ENCODE data around the gene RTL5.

Gene RTL5

GRCh38 chrX:72081605-72082320 lies 50.0 kb downstream of the RTL5 start:
- no peaks in the 10 kb centered on the region for H3K9me3 ChIP-seq (ENCODE audit: control insufficient read depth in 2 of 2, low read length in 2 of 2)
- no peaks in the 10 kb centered on the region for H3K36me3 ChIP-seq (ENCODE audit: control insufficient read depth in 2 of 2, insufficient read depth in 2 of 2, low read length in 2 of 2)
- no peak overlapping the region for H3K27ac ChIP-seq (ENCODE audit: low read depth in 2 of 2, low read length in 2 of 2)

GRCh38 chrX:72080800-72081199 lies 50.9 kb downstream of the RTL5 start:
- no peak overlapping the region for H3K27ac ChIP-seq (ENCODE audit: low read depth in 2 of 2, low read length in 2 of 2)
- H3K4me1 ChIP-seq (ENCODE audit: control insufficient read depth in 2 of 2, insufficient read depth in 2 of 2, low read length in 2 of 2), result no peaks in the 10 kb centered on the region
- no peak overlapping the region for H3K4me3 ChIP-seq (ENCODE audit: low read length in 2 of 2)

More at GRCh38 chrX:72081605-72082320, 50.0 kb downstream of the RTL5 start:
- Histone ChIP-seq H3K9ac (ENCODE audit: low read depth in 1 of 2, low read length in 2 of 2) (no peak overlapping the region), H3K4me3 (ENCODE audit: low read length in 2 of 2) (no peak overlapping the region), H3K4me1 (ENCODE audit: control insufficient read depth in 2 of 2, insufficient read depth in 2 of 2, low read length in 2 of 2) (no peaks in the 10 kb centered on the region), H3K27me3 (ENCODE audit: control insufficient read depth in 2 of 2, insufficient read depth in 2 of 2, low read length in 2 of 2) (peaks cover 4% of the 10 kb centered on the region in 2 donors)

GRCh38 chrX:72080150-72080549 lies 51.6 kb downstream of the RTL5 start:
- peaks cover 4% of the 10 kb centered on the region in 2 donors for H3K27me3 ChIP-seq (ENCODE audit: control insufficient read depth in 2 of 2, insufficient read depth in 2 of 2, low read length in 2 of 2)
- no peaks in the 10 kb centered on the region for H3K9me3 ChIP-seq (ENCODE audit: control insufficient read depth in 2 of 2, low read length in 2 of 2)
- no peak overlapping the region for H3K9ac ChIP-seq (ENCODE audit: low read depth in 1 of 2, low read length in 2 of 2)
- no peak overlapping the region for H3K27ac ChIP-seq (ENCODE audit: low read depth in 2 of 2, low read length in 2 of 2)
- no peaks in the 10 kb centered on the region for H3K36me3 ChIP-seq (ENCODE audit: control insufficient read depth in 2 of 2, insufficient read depth in 2 of 2, low read length in 2 of 2)
- H3K4me3 ChIP-seq (ENCODE audit: low read length in 2 of 2), result peak overlapping the region in 1 of 2 donors; percentile 20
- no peaks in the 10 kb centered on the region for H3K4me1 ChIP-seq (ENCODE audit: control insufficient read depth in 2 of 2, insufficient read depth in 2 of 2, low read length in 2 of 2)

More at GRCh38 chrX:72080800-72081199, 50.9 kb downstream of the RTL5 start:
- no peaks in the 10 kb centered on the region for H3K36me3 ChIP-seq (ENCODE audit: control insufficient read depth in 2 of 2, insufficient read depth in 2 of 2, low read length in 2 of 2)
- no peaks in the 10 kb centered on the region for H3K9me3 ChIP-seq (ENCODE audit: control insufficient read depth in 2 of 2, low read length in 2 of 2)
- H3K9ac ChIP-seq (ENCODE audit: low read depth in 1 of 2, low read length in 2 of 2), result no peak overlapping the region
- H3K27me3 ChIP-seq (ENCODE audit: control insufficient read depth in 2 of 2, insufficient read depth in 2 of 2, low read length in 2 of 2), result peaks cover 4% of the 10 kb centered on the region in 2 donors

GRCh38 chrX:72079607-72080006 lies 52.1 kb downstream of the RTL5 start:
- Histone ChIP-seq H3K27ac (ENCODE audit: low read depth in 2 of 2, low read length in 2 of 2) (no peak overlapping the region), H3K36me3 (ENCODE audit: control insufficient read depth in 2 of 2, insufficient read depth in 2 of 2, low read length in 2 of 2) (no peaks in the 10 kb centered on the region), H3K4me3 (ENCODE audit: low read length in 2 of 2) (no peak overlapping the region), H3K9ac (ENCODE audit: low read depth in 1 of 2, low read length in 2 of 2) (no peak overlapping the region), H3K4me1 (ENCODE audit: control insufficient read depth in 2 of 2, insufficient read depth in 2 of 2, low read length in 2 of 2) (no peaks in the 10 kb centered on the region), H3K9me3 (ENCODE audit: control insufficient read depth in 2 of 2, low read length in 2 of 2) (no peaks in the 10 kb centered on the region), H3K27me3 (ENCODE audit: control insufficient read depth in 2 of 2, insufficient read depth in 2 of 2, low read length in 2 of 2) (peaks cover 4 to 6% of the 10 kb centered on the region in 2 donors)

GRCh38 chrX:72078411-72078810 lies 53.3 kb downstream of the RTL5 start:
- H3K9ac ChIP-seq (ENCODE audit: low read depth in 1 of 2, low read length in 2 of 2), result no peak overlapping the region
- no peaks in the 10 kb centered on the region for H3K9me3 ChIP-seq (ENCODE audit: control insufficient read depth in 2 of 2, low read length in 2 of 2)
- H3K4me3 ChIP-seq (ENCODE audit: low read length in 2 of 2), result no peak overlapping the region
- no peaks in the 10 kb centered on the region for H3K36me3 ChIP-seq (ENCODE audit: control insufficient read depth in 2 of 2, insufficient read depth in 2 of 2, low read length in 2 of 2)
- H3K27me3 ChIP-seq (ENCODE audit: control insufficient read depth in 2 of 2, insufficient read depth in 2 of 2, low read length in 2 of 2), result peaks cover 6 to 8% of the 10 kb centered on the region in 2 donors
- H3K4me1 ChIP-seq (ENCODE audit: control insufficient read depth in 2 of 2, insufficient read depth in 2 of 2, low read length in 2 of 2), result no peaks in the 10 kb centered on the region
- no peak overlapping the region for H3K27ac ChIP-seq (ENCODE audit: low read depth in 2 of 2, low read length in 2 of 2)
